Stimulated activated CD8-positive, alpha-beta memory T cell treated with anti-CD3 and anti-CD28 coated beads, Interleukin-12 subunit alpha, Interleukin-12 subunit beta, amount 100 ng/mL, for 24 hours (primary cell): Measurements from ENCODE around the gene SRGAP2C.
"Not testable (repeated sequence)": the region's sequence is repeated elsewhere in the genome, so short reads cannot be mapped to it uniquely, and the experiment has no call there.

Experiments used
- DNase-seq: peaks from one replicate; pipeline ENCODE4 v3.0.0-alpha.2; 2020; ENCODE audit errors: extremely low read depth

SRGAP2C gene

DNA sequence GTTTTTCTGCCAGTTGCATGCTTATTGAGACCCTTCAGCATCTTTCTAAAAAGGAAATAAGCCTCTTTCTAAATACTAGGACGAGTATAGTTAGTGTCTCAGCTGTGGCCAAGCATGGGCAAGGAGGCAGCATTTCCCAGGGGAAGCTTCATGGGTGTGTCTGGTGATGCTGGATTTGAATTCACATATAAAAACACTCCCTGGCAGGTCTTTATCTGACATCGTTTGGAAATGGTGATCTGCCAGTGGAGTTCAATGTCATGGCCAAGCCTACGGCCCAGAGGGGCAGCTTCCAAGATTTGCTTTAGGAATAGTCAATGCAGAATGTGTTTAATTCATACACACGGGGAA is 94.7 kb downstream of the SRGAP2C start:
- not testable (repeated sequence) for DNase-seq

DNA sequence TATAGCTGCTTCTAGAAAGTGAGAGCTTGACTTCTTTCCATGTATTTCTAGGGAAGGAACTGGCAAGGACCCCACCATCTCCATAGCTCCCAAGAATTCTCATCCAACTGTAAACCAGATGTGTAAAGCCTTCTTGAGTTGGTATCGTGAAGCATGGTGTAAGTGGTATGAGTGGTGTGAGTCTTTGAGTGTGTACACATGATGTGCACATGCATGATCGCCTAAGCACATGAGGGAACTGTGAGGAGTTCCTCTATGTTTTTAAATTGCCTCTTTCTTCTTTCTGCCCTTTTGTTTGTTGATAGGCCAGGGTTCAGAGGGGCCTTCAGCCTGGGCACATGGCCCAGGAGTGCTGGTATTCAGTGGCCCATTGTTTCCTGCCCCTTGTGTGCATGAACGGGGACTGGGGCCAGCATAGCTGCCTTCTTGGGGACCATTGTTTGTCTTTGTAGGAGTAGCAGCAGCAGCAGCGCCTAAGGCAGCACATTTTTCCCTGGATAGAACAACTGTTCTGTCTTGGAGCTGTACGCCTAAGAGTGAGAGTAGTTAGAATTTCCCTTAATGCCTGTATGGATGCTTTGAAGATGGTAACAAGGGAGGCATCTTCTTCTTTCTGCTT is 96.0 kb downstream of the SRGAP2C start:
- not testable (repeated sequence) for DNase-seq

DNA sequence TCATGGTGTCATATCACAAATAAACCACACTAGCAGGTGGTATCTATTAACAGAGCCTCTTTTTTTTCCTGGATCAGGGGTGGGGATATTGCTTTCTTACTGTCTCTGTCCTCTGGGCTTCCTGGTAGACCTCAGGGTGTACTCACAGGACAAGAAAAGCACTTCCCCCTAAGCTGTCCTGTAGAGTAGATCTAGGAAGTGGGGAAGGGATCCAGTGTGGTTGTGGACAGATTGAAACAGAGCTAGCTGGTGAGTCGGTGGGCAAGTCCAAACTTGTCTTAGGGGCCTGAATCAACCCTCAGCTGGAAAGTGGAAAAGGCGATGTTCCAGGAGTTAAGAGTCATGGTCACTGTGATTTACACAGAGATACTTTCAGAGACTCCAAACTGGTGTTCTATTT is 96.7 kb downstream of the SRGAP2C start:
- DNase-seq = not testable (repeated sequence)

DNA sequence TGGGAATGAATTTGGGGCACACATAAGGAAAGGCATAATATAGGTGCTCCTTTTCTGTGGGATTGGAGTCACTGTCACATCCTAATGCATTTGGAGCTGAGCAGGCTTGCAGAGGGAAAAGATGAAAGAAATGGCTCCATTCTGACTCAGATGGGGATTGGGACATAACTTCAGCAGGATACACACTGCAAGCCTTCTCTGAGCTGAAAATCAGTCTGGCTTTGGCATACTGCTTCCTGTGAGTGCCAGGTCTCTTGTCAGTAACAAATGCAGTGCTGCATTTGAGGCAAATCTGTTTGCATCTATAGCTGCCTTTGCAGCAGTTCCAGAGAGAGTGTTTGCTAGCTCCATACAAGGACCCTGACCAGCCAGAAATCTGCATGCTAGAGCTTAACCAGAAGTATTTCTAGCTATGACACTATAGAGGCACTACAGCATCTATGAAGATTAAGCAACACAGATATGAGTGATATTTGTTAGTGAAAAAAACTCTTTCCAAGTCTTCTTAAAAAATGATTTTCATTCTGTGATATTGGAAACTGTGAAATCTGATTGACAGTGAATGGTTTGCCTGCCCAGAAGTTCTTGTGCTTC is 98.9 kb downstream of the SRGAP2C start:
- DNase-seq = not testable (repeated sequence)

DNA sequence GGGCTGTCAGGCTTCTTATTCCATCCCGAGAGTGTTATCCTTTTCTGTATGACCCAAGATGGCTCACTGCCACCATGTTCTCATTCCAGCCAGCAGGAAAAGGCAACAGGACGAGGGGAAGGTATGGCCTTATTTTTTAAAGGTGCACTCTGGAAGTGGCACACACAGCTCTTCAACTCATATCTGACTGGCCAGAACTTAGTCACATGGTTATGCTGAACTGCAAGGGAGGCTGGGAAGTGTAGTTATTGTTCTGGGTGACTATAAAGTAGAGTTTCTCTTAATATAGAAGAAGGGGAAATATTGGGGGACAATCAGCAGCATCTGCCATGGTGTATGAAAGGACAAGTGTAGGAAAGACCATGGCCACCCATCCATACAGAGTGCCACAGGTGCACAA is 107.8 kb downstream of the SRGAP2C start:
- DNase-seq = not testable (repeated sequence)

- not testable (repeated sequence) for DNase-seq
Observed at GRCh38 chr1:121293263-121294204, 108.8 kb downstream of the SRGAP2C start.

GRCh38 chr1:121294205-121294570 is 109.4 kb downstream of the SRGAP2C start:
- DNase-seq = not testable (repeated sequence)

GRCh38 chr1:121296563-121296962 is 111.8 kb downstream of the SRGAP2C start:
- DNase-seq = not testable (repeated sequence)

- not testable (repeated sequence) for DNase-seq
Observed at GRCh38 chr1:121298529-121298928, 113.8 kb downstream of the SRGAP2C start.

DNA sequence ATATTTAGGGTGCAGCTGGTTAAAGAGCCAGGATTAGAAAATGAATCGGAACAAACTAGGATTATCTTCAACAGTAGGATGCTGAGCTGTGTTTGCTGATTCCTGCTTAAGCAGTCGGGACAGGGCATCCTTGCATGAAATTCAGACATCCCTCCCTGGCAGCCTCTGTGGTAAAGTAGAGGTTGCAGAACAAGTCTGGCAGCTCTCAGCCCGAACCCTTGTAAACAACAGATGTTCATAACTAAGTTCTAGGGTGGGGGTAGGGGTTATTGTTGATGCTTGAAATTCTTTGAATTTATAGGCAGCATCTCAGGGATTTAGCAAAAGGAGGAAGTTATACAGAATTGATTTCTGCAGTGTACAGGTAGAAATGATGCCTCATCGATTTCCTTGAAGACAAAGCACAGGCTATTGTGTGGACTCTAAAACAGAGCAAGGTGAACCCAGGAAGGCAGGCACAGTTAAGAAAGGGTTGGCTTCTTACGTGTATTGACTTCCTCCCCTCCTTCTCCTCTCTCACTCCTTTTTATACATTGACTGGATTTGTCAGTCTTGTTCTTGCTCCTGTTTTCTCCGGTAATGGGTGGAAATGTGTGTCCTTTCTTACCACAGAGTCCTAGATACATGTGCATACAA is 114.9 kb downstream of the SRGAP2C start:
- DNase-seq = not testable (repeated sequence)

DNA sequence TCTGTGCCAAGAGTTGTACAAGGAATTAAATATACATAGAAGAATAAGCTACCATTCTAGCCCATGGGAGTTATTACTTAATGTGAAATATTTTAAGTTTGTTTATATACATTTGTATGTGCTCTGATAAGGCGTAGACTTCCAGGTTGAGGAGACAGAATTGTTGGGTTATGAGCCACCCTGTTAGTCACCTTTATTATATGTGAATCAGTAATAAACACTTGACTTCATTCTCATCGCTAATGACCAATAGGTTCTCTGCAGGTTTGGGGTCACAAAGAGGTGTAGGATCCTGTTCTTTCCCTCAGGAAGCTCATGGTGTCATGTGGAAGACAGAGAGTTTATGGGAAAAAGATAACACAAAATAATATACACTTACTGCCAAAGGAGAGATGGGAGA is 117.1 kb downstream of the SRGAP2C start:
- DNase-seq = not testable (repeated sequence)

DNA sequence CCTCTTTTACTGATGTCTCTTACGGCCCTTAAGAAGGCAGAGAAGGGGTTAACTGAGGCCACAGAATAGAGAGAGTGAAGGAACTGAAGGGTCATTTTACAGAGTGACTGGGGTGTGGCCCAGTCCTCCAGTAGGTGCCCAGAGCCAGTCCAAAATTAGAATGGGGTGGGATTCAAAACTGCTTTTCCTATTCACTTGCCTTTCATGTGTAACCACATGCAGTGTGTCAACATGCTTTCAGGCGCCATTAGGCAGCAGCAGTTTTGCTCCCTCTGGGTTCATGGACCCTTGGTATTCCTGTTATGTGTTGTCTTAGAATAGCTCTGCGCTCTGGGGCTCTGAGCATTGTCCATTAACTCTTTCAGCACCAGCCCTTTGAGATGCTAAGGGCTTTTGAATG is 123.0 kb downstream of the SRGAP2C start:
- DNase-seq = not testable (repeated sequence)

GRCh38 chr1:121315509-121315908 is 130.7 kb downstream of the SRGAP2C start:
- not testable (repeated sequence) for DNase-seq

GRCh38 chr1:121316081-121316480 is 131.3 kb downstream of the SRGAP2C start:
- not testable (repeated sequence) for DNase-seq

DNA sequence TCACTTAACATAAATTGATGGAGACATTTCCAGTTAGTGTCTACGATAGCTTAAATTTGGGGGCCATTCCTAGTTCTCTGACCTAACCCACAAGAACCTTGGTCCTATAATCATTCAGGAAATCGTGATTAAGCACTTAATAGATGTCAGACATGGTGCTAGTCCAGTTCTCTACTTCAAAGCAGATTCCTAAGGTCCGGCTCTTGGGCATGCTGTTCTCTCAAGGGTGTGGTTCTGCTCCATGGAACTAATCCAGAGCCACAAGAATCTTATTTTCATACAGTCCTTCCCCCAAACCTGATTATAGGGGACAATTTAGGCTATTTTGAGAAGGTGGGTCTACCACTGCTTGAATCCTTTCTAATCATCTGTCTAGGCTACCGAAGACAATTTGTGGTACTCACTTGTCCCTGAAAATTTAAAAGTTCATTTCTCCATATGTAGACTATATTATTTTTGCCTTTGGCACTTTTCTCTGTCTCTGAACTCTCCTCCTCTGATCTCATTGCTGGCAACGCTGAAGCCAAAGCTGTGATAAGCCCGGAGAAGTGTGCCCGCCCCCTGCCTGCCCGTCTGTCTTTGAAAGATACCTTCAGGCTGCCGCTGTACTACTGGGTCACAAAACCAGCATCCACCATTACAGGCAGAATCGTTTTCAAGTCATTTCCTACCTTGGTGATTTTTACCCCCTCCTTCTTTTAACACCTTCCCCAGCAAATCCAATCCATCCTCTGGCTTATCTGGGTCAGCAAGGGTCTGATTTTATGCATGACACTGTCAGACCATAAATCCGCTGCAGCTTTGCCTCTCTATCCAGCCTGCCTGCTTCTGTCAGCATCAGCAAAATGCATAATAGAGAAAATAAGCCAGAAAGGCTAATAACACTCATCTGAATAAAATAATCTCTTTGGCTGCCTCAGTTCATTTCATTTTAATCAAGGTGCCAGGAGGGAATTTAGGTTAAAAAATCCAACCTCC is 133.0 kb downstream of the SRGAP2C start:
- not testable (repeated sequence) for DNase-seq

DNA sequence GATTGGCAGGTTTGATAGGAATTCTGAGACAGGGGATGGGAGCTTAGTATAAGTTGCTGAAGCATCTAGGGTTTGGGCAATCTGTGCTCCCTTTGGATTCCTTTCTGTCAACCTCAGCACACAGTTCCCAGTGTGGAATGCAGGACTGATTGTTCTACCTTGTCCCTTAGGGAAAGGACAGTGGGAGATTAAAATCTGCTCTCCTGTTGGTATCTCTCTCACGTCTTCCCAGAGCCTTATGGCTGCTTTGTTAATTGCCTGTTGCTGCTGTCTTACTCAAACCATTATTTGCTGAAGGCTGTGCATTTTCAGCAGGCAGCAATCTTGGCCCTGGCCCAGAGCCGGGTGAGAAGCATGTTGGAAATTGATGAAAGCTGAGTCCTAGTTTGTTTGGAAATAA is 133.9 kb downstream of the SRGAP2C start:
- not testable (repeated sequence) for DNase-seq

DNA sequence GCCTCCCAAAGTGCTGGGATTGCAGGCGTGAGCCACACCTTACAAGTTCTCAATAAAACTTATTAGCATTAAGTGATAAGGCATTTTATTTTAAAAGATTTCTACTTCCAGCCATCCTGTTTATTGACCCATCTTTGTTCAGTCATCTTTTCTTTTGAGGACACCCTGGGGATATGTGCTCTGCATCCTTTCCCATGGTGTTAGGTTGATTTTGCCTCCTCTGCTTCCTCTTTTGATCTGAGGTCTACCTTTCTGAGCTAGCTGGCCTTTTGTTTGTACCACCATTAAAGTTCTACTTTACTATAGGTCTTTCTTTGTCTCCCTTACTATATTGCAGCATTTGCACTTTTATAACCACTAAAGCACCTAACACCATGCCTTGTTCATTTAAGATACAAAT is 136.9 kb downstream of the SRGAP2C start:
- DNase-seq = not testable (repeated sequence)

GRCh38 chr1:121324726-121325125 is 140.0 kb downstream of the SRGAP2C start:
- DNase-seq = not testable (repeated sequence)

GRCh38 chr1:121332141-121332540 is 147.4 kb downstream of the SRGAP2C start:
- not testable (repeated sequence) for DNase-seq

DNA sequence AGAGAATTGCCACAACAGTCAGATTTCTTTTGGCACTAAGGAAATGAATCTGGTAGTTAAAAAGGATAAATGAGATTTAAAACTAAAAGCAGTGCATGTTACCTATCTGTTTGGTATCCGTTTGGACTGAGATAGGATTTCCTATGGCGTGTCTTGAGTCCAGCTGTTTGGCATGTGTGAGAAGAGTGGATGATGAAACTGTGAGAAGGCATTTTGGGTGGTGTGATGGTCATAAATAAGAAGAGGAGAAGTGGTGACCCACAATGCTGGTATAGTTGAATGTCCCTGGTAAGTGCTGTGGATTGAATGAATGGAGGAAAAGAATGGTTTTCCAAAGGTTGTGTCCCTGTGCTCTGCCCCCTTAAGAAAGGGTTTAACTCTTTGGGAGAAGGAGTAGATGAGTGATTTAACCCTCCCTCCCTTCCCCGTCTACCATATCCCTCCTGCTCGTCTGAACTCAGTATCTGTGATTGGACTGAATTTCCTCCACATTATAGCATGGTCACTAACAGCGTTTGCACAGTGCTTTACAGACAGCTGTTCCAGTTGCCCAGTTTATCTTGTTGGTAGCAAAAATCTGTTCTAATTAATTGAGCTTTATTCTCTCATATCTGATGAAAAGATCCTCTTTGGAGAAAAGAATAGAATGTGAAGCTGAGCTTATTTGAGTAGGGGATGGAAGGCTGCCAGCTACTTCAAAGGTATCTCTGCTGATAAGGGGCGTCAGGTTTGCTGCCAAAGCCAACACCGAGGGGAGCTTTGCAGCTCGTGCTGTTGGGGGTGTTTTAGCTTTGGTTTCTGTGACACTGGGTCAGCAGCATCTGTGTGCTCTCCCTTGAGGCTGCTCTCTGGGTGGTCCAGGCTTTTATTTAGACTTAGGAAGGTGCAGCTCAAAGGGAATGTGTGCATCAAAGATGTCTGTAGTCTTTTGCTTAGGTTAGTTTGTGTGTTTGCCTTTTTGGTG is 148.1 kb downstream of the SRGAP2C start:
- not testable (repeated sequence) for DNase-seq
